NCI-H774 (cell line): ENCODE data around the gene SMIM33.
A peak's percentile ranks its signal among the peaks of the same experiment; 100 is the strongest.
"Not testable (repeated sequence)": the region's sequence is repeated elsewhere in the genome, so short reads cannot be mapped to it uniquely, and the experiment has no call there.

ENCODE experiments used
- DNase-seq: peaks from one replicate; lab custom pipeline; 2025; lab: John Stamatoyannopoulos, UW

Gene SMIM33

GRCh38 chr5:139470821-139471300 is at the start of gene SMIM33:
Gene SMIM33, plus strand, starts transcription at chr5:139471004. Its CDS starts 118 bp downstream, at chr5:139471122.
- no peak for DNase-seq

- DNase-seq: peak; percentile 43
Observed at GRCh38 chr5:139422307-139422893, 48.4 kb upstream of the SMIM33 start.

DNA sequence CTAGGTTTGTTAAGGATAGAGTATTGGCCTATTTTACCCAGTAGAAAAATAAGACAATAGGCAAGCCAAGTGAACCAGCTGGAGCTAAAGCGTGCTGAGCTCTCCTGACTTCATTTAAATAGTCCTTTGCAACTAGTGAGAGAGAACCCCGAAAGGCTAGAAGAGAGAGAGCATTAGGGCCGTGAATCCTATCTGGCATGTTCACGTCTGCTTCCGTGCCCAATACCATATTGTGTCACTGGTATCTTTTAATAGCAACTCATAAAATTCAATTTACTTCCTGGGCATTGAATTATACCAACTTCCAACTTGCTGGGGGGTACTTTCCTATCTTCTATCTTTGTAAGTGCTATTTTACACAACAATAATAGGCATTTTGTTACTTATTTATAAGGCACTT is 45.3 kb upstream of the SMIM33 start:
- DNase-seq: no peak

DNA sequence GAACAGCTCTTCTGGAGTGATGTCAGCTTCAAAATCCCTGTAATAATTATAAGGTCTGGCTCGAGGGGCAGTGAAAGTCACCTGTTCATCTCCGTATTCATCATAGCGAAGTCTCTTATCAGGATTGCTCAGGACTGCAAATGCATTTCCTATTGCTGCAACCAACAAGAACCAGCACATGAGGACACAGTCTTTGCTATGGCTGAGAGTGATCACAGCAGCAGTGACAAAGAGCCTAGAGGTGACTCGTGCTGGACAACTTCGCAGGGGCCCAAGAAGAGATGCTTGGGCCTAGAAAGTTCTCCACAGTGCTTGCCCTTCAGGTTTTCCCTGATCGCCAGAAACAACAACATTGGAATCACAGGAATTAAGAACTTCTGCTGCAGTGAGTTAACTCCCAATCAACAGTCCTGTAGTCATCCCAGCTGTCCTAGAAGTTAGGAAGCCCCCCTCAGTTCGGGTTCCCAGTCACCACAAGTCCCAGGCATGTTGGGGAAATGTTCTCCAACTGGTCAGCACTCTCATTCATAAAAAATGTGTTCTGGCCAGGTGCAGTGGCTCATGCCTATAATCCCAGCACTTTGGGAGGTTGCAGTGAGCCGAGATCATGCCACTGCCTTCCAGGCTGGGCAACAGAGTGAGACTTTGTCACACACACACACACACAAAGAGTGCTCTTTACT is 44.5 kb upstream of the SMIM33 start:
- no peak for DNase-seq

GRCh38 chr5:139430015-139430414 is 40.8 kb upstream of the SMIM33 start:
- DNase-seq: no peak

GRCh38 chr5:139431706-139432105 is 39.1 kb upstream of the SMIM33 start:
- DNase-seq: no peak

DNA sequence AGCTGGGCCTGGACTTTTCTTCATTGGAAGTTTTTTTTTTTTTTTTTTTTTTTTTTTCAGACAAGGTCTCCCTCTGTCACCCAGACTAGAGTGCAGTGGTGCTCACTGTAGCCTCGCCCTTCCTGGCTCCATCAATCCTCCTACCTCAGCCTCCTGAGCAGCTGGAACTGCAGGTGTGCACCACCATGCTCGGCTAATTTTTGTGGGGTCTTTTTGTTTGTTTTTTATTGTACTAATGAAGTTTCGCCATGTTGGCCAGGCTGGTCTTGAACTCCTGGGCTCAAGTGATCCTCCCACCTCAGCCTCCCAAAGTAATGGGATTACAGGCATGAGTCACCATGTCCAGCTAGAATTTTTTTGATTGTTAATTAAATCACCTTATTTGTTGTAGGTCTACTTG is 35.1 kb upstream of the SMIM33 start:
- no peak for DNase-seq

DNA sequence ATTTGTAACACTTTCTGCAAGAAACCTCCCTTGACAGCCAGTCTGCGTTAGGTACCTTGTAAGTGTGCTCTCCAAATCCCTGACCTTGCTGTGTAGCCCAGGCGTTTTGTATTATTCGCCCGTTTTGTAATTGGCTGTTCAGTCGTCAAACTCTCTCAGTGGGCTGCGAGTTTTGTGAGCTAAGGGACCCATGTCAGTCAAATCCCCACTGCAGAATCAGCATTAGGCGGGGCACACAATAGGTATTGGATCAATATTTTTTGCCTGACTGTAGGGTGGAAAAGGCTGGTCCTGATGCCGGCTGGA is 32.1 kb upstream of the SMIM33 start:
- no peak for DNase-seq

DNA sequence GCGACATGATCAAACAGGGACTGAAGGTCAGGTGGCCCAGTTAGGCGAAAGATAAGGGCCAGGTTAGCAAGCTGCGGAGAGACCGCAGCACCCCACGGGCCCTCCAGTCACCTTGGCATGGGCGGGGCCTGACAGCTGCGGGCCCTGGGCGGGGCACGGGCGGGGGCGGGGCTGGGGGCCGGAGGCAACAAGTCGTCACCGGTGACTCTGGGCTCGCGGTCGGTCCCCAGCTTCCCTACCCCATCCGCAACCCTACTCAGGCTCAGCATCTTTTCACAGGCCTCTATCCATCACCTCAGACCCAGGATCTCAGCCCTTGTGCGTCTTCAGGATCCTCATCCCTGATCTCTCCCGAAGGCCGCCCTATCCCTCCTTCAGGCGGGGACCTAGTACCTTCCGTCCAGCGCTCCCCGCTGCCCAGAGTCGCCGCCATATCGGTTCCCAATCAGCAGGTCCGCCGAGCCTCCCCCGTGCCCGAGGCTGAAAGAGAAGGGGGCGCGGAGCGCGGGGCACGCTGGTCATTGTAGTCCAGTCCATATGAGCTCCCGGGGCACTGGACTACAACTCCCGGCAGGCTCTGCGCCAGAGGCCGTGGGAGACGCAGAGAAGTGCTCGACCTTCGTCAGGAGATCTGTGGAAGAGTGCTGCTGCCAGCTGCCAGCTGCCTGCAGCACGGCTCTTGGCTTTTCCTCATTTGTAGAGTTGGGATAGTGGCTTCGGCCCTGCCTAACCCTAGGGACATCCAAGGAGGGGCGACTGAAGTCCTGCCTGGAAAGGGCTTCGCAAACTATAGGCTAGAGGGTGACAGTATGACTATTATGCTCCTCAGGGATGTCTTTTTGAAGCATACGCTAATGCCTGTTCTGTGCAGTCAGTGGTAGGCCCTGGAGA is 31.5 kb upstream of the SMIM33 start, which contains the start of gene DNAJC18:
TSS of gene DNAJC18 (minus strand) at position 513 of the 891 bp plus-strand sequence. CDS start at position 433, 80 bp downstream.
- DNase-seq: peak; percentile 86

- DNase-seq: not testable (repeated sequence)
Observed at GRCh38 chr5:139440416-139440815, 30.4 kb upstream of the SMIM33 start.

DNA sequence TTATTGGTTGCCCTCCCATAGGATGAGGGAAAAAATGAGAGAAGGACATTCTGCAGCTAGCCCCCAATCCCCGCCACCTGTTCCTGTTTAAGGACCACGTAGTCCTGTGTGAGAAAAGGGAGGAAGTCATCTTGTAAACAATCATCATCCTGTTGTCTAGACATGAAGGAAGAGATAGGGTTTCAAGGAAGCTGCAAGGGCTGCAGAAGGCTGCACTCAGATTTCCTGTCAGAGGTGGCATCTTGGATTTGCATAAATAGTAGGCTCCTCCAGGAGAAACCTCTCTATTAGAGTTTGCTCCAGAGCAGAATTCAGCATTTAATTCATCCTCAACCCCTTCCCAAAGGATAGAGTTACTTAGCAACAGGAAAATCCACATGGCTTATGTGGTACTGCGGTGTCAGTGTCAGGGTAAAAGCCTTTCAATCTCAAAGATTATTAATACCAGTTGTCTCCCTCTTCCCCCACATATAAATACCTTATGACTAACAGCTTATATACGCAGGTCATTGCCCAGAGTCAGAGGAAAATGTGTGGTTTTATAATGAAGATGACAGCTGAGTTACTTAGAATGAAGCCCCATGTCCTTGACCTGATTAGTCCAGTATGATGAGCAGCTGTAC is 26.9 kb upstream of the SMIM33 start:
- no peak for DNase-seq

DNA sequence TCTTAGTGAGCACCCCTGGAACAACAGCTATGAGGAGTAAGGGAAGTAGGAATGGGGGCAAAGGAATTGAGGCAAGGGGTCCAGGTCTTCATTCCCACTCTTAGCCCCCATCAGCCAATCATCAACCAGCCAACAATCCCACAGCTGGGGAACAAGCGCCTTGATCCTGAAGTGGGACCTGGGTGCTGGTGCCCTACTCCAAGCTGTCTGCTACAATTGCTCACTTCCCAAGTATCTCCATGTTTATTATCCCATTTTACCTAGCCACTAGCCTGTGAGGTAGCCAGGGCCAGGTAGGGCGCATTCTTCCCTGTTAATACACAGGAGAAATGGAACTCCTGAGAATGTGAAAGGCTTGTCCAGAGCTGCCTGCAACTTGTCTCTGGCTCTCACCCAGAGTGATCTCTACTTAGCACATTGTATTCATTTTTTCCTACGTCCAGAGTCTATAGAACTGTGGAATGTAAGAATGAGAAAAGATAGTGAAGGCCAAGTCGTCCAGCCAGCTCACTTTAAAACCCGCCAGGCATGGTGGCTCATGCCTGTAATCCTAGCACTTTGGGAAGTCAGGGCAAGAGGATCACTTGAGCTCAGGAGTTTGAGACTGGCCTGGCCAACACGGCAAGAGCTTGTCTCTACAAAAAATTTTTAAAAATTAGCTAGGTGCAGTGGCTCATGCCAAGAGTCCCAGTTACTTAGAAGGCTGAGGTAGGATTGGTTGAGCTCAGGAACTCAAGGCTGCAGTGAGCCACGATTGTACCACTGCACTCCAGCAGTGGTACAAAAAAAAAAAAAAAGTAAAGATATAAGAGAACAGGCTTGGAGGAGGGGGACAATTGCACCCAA is 25.3 kb upstream of the SMIM33 start:
- no peak for DNase-seq

DNA sequence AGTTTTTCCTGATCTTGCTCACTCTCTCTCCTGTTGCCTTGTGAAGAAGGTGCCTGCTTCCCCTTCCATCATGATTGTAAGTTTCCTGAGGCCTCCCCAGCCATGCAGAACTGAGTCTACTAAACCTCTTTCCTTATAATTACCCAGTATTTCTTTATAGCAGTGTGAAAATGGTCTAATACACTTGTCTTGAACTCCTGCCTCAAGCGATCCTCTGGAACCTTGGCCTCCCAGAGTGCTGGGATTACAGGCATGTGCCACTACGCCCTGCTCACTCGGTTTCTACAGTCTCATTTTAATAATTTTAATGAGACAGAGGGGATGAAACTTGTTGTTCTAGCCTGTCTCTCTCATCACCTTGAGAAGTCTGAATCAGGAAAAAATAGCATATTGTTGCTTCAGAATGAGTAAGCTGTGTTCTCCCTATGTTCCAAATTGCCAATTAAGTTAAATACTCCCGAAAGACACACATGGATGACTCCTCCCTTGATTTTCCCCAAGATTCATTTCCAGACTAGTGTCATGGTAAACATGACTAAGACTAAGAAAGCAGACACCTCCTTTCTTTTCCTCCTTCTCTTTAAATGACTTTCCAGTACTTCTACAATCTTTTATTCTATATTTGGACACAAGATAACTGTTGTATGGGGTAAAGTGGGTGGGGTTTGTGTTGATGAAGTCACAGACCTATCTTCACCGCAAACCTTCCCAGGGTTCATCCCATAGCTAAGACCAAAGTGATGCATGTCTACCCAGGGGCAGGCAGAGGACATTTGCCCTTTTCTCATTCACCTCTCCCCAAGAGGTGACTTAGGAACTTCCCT is 23.6 kb upstream of the SMIM33 start:
- no peak for DNase-seq

GRCh38 chr5:139451176-139451575 is 19.6 kb upstream of the SMIM33 start:
- DNase-seq: no peak

GRCh38 chr5:139451878-139452660 is 18.7 kb upstream of the SMIM33 start:
- no peak for DNase-seq

DNA sequence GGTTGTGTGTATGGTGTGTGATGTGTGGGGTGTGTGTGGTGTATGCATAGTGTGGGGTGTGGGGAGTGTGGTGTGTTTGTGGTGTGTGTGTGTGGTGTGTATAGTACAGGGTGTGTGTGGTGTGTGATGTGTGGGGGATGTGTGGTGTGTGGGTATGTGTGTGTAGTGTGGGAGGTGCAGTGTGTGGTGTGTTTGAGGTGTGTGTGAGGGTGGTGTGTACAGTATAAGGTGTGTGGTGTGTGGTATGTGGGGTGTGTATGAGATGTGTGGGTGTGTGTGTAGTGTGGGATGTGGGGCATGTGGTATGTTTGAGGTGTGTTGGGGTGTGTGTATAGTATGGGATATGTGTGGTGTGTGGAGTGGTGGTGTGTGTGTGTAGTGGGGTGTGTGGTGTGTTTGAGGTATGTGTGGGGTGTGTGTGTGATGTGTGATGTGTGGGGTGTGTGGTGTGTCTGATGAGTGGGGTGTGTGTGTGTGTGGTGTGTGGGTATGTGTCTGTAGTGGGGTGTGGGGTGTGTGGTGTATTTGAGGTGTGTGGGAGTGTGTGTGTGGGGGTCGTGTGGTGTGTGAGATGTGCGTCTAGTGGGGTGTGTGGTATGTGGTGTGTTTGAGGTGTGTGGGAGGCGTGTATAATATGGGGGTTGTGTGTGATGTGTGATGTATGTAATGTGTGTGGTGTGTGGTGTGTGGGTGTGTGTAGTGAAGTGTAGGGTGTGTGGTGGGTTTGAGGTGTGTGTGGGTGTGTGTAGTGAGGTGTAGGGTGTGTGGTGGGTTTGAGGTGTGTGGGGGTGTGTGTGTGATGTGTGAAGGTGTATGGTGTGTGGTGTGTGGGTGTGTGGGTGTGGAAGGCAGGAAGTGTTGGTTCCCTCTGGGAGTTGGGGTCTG is 16.9 kb upstream of the SMIM33 start:
- DNase-seq: no peak

DNA sequence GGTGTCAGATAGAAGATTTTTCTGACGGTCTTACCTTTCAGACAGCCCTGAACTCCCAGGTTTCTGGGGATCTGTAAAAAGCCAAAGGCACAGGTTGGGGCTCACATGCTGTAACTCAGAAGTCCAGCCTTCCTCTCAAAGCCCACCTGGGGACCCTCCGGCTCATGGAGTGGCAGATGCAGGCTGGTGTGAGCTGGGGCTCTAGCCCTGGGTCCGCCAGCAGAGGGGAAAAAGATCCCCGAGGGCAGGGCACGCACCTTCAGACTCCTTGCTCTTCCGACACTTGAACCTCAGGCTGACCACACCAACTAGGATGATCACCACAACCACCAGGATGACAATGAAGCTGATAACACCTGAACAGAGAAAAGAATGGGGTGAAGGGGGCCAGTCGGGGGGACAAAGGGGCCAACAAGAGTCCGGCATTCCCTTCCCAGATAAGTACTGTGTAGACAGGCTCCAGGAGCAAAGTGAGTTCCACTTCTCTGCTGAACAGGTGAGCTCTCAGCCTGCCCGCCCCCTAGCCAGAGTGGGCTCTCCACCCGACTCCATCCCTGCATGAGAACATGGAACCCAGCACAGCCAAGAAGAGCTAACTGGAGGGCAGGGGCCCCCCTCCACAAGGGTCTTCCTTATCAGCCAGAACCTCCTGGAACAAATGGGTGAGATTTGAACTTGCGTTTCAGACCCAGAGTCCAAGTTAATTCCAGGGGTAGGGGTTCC is 16.1 kb upstream of the SMIM33 start:
- DNase-seq: no peak

GRCh38 chr5:139456776-139457175 is 14.0 kb upstream of the SMIM33 start:
- no peak for DNase-seq
